Esophagus squamous epithelium (tissue), 4 donors: ENCODE results near the gene ISLR2.

ENCODE experiments used
- POLR2A ChIP-seq, 4 donors: fragments of 450-650 bp; IDR thresholded peaks; one replicate each; pipeline ENCODE4 v1.6.1; 2017; ENCODE audit warnings: antibody characterized with exemption in 4 of 4, mild to moderate bottlenecking in 4 of 4, moderate library complexity in 3 of 4
- TF ChIP-seq, protein P1 (sequence below), 6 experiments: fragments of 450-650 bp in 4 of 6; fragments of 200-600 bp in 2 of 6; sonication (generic) in 2 of 6; IDR thresholded peaks; one replicate each; pipeline ENCODE4 v1.5.1; 2016 to 2019; ENCODE audit warnings: antibody characterized with exemption in 6 of 6, mild to moderate bottlenecking in 4 of 6, moderate library complexity in 4 of 6

DNA sequence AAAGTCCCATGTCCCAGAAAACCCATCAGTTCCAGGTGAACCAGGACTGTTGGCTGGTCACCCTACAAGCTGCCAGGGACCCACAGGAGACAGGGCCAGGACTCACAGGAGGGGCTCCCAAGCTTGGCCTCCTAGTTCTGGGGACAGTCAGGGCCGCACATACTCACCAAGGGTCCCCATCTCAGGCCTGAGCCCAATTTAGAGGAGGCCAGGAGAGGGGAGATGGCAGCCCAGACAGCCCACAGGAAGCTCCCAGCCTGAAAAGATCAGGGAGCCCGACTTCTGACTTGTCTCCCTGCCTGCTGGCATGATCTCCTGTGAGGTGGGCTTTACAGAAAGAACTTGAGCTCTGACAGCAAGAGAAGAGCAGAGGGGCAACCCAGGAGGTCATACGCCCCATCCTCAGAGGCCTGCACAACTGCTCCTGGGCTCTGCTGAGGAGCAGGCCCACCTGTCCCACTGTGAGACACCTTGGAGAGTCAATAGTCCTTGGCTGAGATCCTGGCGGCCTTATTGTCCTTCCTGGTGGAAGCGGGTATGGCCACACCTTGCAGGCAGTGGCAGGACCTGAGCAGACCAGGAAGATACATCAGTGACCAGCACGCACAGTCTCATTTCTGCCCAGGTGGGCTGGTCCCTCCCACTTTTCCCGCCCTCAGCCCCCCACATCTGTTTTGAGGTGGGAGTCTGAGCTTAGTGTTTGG lies 40.6 kb downstream of the ISLR2 start:
- TF ChIP-seq, protein P1, sequence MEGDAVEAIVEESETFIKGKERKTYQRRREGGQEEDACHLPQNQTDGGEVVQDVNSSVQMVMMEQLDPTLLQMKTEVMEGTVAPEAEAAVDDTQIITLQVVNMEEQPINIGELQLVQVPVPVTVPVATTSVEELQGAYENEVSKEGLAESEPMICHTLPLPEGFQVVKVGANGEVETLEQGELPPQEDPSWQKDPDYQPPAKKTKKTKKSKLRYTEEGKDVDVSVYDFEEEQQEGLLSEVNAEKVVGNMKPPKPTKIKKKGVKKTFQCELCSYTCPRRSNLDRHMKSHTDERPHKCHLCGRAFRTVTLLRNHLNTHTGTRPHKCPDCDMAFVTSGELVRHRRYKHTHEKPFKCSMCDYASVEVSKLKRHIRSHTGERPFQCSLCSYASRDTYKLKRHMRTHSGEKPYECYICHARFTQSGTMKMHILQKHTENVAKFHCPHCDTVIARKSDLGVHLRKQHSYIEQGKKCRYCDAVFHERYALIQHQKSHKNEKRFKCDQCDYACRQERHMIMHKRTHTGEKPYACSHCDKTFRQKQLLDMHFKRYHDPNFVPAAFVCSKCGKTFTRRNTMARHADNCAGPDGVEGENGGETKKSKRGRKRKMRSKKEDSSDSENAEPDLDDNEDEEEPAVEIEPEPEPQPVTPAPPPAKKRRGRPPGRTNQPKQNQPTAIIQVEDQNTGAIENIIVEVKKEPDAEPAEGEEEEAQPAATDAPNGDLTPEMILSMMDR (IDR thresholded peaks at IDR 0.05) = no peak
- TF ChIP-seq POLR2A (IDR thresholded peaks at IDR 0.05) = no peak
